Measurements from ENCODE around the gene SKA3. TPM values are rescaled to one million over a fixed set of nuclear protein-coding genes. Genes with fewer than 3 reads are reported as not detected.
A peak's percentile ranks its signal among the peaks of the same experiment; 100 is the strongest.
"Not testable (repeated sequence)": the region's sequence is repeated elsewhere in the genome, so short reads cannot be mapped to it uniquely, and the experiment has no call there.

Gene SKA3
- total RNA-seq (2012; rRNA removed) = 11.4 and 12.7 TPM in 2 replicates

GRCh38 chr13:21176215-21176981 lies at the start of gene SKA3, which contains the start of gene MRPL57:
Gene SKA3, minus strand, starts transcription at chr13:21176552. Its CDS starts 75 bp downstream, at chr13:21176477.
Gene MRPL57, plus strand, starts transcription at chr13:21176658. Its CDS starts 259 bp downstream, at chr13:21176917.
- no peaks in the 10 kb centered on the region for H3K36me3 ChIP-seq (ENCODE audit: insufficient read depth, low read length)
- H3K4me1 ChIP-seq (ENCODE audit: control insufficient read depth, insufficient read depth, low read length) = peaks cover 15% of the 10 kb centered on the region
- peak within 1 kb of the TSS; percentile 85 for H3K4me3 ChIP-seq (ENCODE audit: low read length)
- H3K27me3 ChIP-seq (ENCODE audit: control insufficient read depth, insufficient read depth, low read length) = no peaks in the 10 kb centered on the region
- no peaks in the 10 kb centered on the region for H3K9me3 ChIP-seq (replicated peaks; ENCODE audit: low read length)
- H3K9ac ChIP-seq (ENCODE audit: low read depth, low read length) = peak within 1 kb of the TSS; percentile 90
- peak within 1 kb of the TSS; percentile 85 for H3K4me2 ChIP-seq (ENCODE audit: low read length)

GRCh38 chr13:21225082-21225481 lies 48.7 kb upstream of the SKA3 start:
- H3K4me3 ChIP-seq (ENCODE audit: low read length) = no peak overlapping the region
- no peak overlapping the region for H3K4me2 ChIP-seq (ENCODE audit: low read length)
- no peak overlapping the region for H3K9ac ChIP-seq (ENCODE audit: low read depth, low read length)
- no peaks in the 10 kb centered on the region for H3K36me3 ChIP-seq (ENCODE audit: insufficient read depth, low read length)
- H3K27me3 ChIP-seq (ENCODE audit: control insufficient read depth, insufficient read depth, low read length) = peaks cover 14% of the 10 kb centered on the region
- H3K4me1 ChIP-seq (ENCODE audit: control insufficient read depth, insufficient read depth, low read length) = no peaks in the 10 kb centered on the region
- peaks cover 3% of the 10 kb centered on the region for H3K9me3 ChIP-seq (replicated peaks; ENCODE audit: low read length)

GRCh38 chr13:21221268-21221667 lies 44.9 kb upstream of the SKA3 start:
- Histone ChIP-seq H3K9me3 (replicated peaks; ENCODE audit: low read length) (peaks cover 3% of the 10 kb centered on the region), H3K27me3 (ENCODE audit: control insufficient read depth, insufficient read depth, low read length) (peaks cover 14% of the 10 kb centered on the region), H3K4me2 (ENCODE audit: low read length) (no peak overlapping the region), H3K4me3 (ENCODE audit: low read length) (no peak overlapping the region), H3K4me1 (ENCODE audit: control insufficient read depth, insufficient read depth, low read length) (no peaks in the 10 kb centered on the region), H3K9ac (ENCODE audit: low read depth, low read length) (no peak overlapping the region), H3K36me3 (ENCODE audit: insufficient read depth, low read length) (no peaks in the 10 kb centered on the region)

- not testable (repeated sequence) for H3K4me2 ChIP-seq (ENCODE audit: low read length); H3K4me1 ChIP-seq (ENCODE audit: control insufficient read depth, insufficient read depth, low read length); H3K4me3 ChIP-seq (ENCODE audit: low read length); H3K9ac ChIP-seq (ENCODE audit: low read depth, low read length); H3K9me3 ChIP-seq (replicated peaks; ENCODE audit: low read length); H3K36me3 ChIP-seq (ENCODE audit: insufficient read depth, low read length)
- peaks cover 12% of the 10 kb centered on the region for H3K27me3 ChIP-seq (ENCODE audit: control insufficient read depth, insufficient read depth, low read length)
These were observed 43.4 kb upstream of the SKA3 start for GRCh38 chr13:21219716-21220115.

- Histone ChIP-seq H3K36me3 (ENCODE audit: insufficient read depth, low read length) (no peaks in the 10 kb centered on the region), H3K9ac (ENCODE audit: low read depth, low read length) (no peak overlapping the region), H3K9me3 (replicated peaks; ENCODE audit: low read length) (peaks cover 3% of the 10 kb centered on the region), H3K4me3 (ENCODE audit: low read length) (no peak overlapping the region), H3K27me3 (ENCODE audit: control insufficient read depth, insufficient read depth, low read length) (peaks cover 12% of the 10 kb centered on the region), H3K4me1 (ENCODE audit: control insufficient read depth, insufficient read depth, low read length) (no peaks in the 10 kb centered on the region), H3K4me2 (ENCODE audit: low read length) (no peak overlapping the region)
These were observed 42.7 kb upstream of the SKA3 start for GRCh38 chr13:21219036-21219381.

- no peak overlapping the region for H3K4me2 ChIP-seq (ENCODE audit: low read length)
- H3K9ac ChIP-seq (ENCODE audit: low read depth, low read length) = no peak overlapping the region
- H3K27me3 ChIP-seq (ENCODE audit: control insufficient read depth, insufficient read depth, low read length) = peaks cover 18% of the 10 kb centered on the region
- no peaks in the 10 kb centered on the region for H3K4me1 ChIP-seq (ENCODE audit: control insufficient read depth, insufficient read depth, low read length)
- no peak overlapping the region for H3K4me3 ChIP-seq (ENCODE audit: low read length)
- H3K36me3 ChIP-seq (ENCODE audit: insufficient read depth, low read length) = no peaks in the 10 kb centered on the region
- H3K9me3 ChIP-seq (replicated peaks; ENCODE audit: low read length) = peaks cover 3% of the 10 kb centered on the region
These were observed 42.1 kb upstream of the SKA3 start for GRCh38 chr13:21218351-21219035.

GRCh38 chr13:21216332-21216731 lies 40.0 kb upstream of the SKA3 start:
- Histone ChIP-seq H3K9me3 (replicated peaks; ENCODE audit: low read length) (peaks cover 3% of the 10 kb centered on the region), H3K4me2 (ENCODE audit: low read length) (peak overlapping the region; percentile 20), H3K4me1 (ENCODE audit: control insufficient read depth, insufficient read depth, low read length) (no peaks in the 10 kb centered on the region), H3K27me3 (ENCODE audit: control insufficient read depth, insufficient read depth, low read length) (peaks cover 21% of the 10 kb centered on the region), H3K4me3 (ENCODE audit: low read length) (no peak overlapping the region), H3K36me3 (ENCODE audit: insufficient read depth, low read length) (no peaks in the 10 kb centered on the region), H3K9ac (ENCODE audit: low read depth, low read length) (no peak overlapping the region)

GRCh38 chr13:21215419-21215818 lies 39.1 kb upstream of the SKA3 start:
- not testable (repeated sequence) for H3K9ac ChIP-seq (ENCODE audit: low read depth, low read length); H3K36me3 ChIP-seq (ENCODE audit: insufficient read depth, low read length)
- H3K27me3 ChIP-seq (ENCODE audit: control insufficient read depth, insufficient read depth, low read length) = peaks cover 25% of the 10 kb centered on the region

GRCh38 chr13:21212138-21212775 lies 35.9 kb upstream of the SKA3 start:
- H3K36me3 ChIP-seq (ENCODE audit: insufficient read depth, low read length) = no peaks in the 10 kb centered on the region
- H3K9me3 ChIP-seq (replicated peaks; ENCODE audit: low read length) = no peaks in the 10 kb centered on the region
- H3K4me1 ChIP-seq (ENCODE audit: control insufficient read depth, insufficient read depth, low read length) = no peaks in the 10 kb centered on the region
- no peak overlapping the region for H3K9ac ChIP-seq (ENCODE audit: low read depth, low read length)
- H3K4me3 ChIP-seq (ENCODE audit: low read length) = no peak overlapping the region
- H3K27me3 ChIP-seq (ENCODE audit: control insufficient read depth, insufficient read depth, low read length) = peaks cover 32% of the 10 kb centered on the region
- H3K4me2 ChIP-seq (ENCODE audit: low read length) = no peak overlapping the region

More at GRCh38 chr13:21215419-21215818, 39.1 kb upstream of the SKA3 start:
- not testable (repeated sequence) for H3K4me3 ChIP-seq (ENCODE audit: low read length); H3K4me2 ChIP-seq (ENCODE audit: low read length); H3K4me1 ChIP-seq (ENCODE audit: control insufficient read depth, insufficient read depth, low read length); H3K9me3 ChIP-seq (replicated peaks; ENCODE audit: low read length)

GRCh38 chr13:21208652-21209154 lies 32.4 kb upstream of the SKA3 start:
- Histone ChIP-seq H3K27me3 (ENCODE audit: control insufficient read depth, insufficient read depth, low read length) (peaks cover 24% of the 10 kb centered on the region), H3K4me2 (ENCODE audit: low read length) (no peak overlapping the region), H3K4me3 (ENCODE audit: low read length) (no peak overlapping the region), H3K9ac (ENCODE audit: low read depth, low read length) (no peak overlapping the region), H3K4me1 (ENCODE audit: control insufficient read depth, insufficient read depth, low read length) (no peaks in the 10 kb centered on the region), H3K9me3 (replicated peaks; ENCODE audit: low read length) (no peaks in the 10 kb centered on the region), H3K36me3 (ENCODE audit: insufficient read depth, low read length) (no peaks in the 10 kb centered on the region)

- H3K36me3 ChIP-seq (ENCODE audit: insufficient read depth, low read length) = no peaks in the 10 kb centered on the region
- no peak overlapping the region for H3K9ac ChIP-seq (ENCODE audit: low read depth, low read length)
- H3K9me3 ChIP-seq (replicated peaks; ENCODE audit: low read length) = no peaks in the 10 kb centered on the region
- no peaks in the 10 kb centered on the region for H3K4me1 ChIP-seq (ENCODE audit: control insufficient read depth, insufficient read depth, low read length)
- H3K27me3 ChIP-seq (ENCODE audit: control insufficient read depth, insufficient read depth, low read length) = no peaks in the 10 kb centered on the region
- no peak overlapping the region for H3K4me3 ChIP-seq (ENCODE audit: low read length)
- H3K4me2 ChIP-seq (ENCODE audit: low read length) = no peak overlapping the region
These were observed 26.6 kb upstream of the SKA3 start for GRCh38 chr13:21202767-21203531.
